Embryonic facial prominence (tissue), 1 donor: ENCODE data around the gene ENPP1.

Source experiments
- DNase-seq: peaks from one replicate; pipeline ENCODE4 v3.0.0-alpha.2; 2016; ENCODE audit errors: extremely low spot score

ENPP1 gene

DNA sequence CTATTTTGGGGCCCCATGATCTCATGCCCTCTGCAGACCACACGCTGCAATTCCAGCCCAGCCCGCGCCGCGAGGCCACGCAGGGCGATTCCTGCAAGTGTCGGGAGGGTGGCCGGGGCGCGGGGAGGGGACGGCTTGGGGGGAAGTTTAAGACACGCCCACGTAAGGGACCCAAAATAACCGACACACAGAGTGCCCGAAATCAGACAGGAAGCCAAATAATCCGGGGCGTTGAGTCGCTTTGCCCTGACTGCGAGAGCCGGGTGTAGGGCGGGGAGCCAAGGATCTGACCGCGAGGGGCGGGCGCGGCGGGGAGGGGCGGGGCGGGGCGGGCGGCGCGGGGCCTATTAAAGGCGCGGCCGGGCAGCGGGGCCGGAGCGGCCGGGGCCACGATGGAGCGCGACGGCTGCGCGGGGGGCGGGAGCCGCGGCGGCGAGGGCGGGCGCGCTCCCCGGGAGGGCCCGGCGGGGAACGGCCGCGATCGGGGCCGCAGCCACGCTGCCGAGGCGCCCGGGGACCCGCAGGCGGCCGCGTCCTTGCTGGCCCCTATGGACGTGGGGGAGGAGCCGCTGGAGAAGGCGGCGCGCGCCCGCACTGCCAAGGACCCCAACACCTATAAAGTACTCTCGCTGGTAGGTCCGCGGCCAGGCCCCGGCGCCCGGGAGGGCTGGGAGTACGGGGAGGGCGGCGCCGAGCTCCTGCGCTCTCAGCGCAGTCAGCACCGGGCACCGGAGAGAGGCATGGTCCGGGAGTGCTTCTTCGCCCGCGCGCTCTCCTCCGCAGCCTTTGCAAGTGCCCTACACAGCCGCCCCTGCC, at the start of gene ENPP1:
Gene ENPP1 (plus strand): TSS at position 377 of the 816 bp plus-strand sequence. CDS start 16 bp downstream, at position 393.
- DNase-seq = peak; percentile 32

- no peak for DNase-seq
These were observed 48.9 kb upstream of the ENPP1 start for GRCh38 chr6:131758920-131759319.

DNA sequence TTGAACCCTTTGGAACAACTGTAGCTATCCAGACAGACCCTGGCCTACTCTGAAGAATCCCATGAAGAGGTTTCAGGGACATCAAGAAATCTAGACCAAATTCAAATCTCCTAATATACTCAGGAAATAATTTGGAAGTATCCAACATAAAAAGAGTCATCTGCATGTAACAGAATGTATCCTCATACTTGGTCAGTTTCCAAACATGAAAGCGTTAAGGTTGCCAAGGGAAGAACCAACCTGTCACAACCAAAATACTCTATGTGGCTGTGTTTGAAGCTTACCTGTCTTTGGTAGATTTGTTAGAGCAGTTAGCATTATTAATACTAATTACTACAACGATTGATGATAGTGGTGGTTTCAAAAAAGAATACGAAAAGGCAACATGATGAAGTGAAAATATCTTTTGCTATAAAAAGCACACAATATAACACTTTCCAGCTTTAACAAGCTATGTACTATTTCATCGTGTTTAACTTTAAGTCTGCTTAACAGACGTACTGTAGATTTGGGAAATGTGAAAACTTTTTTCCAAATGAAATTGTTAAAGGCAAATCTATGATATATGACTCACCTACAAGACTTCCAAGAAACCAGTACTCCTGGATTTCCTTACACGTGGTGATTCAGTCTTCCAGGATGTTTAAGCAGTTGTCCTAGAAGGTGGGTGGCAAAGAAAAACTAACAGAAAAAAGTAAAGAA, 46.6 kb upstream of the ENPP1 start:
- no peak for DNase-seq

DNA sequence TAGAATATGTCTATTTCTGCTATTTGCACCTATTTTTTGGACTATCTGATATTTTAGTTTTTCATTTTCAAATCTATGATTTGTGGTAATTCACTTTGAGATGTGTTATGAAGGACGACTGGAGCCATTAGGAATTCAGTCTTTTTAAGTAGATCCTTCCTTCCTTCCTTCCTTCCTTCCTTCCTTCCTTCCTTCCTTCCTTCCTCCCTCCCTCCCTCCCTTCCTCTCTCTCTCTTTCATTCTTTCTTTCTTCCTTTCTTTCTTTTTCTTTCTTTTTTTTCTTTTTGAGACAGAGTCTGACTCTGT, 46.1 kb upstream of the ENPP1 start:
- no peak for DNase-seq

DNA sequence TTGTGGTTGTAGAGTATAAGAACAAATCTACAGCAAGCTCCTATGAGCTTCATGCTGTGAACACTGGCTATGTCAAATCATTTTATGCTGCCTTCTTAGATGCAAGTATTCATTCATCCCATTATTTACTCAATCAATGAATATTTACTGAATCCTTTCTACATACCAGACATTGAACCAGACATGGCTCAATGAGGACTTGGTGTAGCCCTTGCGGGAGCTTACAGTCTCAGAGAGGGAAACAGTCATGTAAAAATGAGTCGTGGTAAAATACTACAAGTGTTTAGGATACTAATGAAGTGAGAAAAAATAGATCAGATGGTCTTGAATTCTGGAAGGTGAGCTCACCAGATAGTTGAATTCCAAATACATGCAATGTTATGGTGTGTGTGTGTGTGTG, 44.8 kb upstream of the ENPP1 start:
- no peak for DNase-seq

- no peak for DNase-seq
These were observed 44.1 kb upstream of the ENPP1 start for GRCh38 chr6:131763749-131764148.

DNA sequence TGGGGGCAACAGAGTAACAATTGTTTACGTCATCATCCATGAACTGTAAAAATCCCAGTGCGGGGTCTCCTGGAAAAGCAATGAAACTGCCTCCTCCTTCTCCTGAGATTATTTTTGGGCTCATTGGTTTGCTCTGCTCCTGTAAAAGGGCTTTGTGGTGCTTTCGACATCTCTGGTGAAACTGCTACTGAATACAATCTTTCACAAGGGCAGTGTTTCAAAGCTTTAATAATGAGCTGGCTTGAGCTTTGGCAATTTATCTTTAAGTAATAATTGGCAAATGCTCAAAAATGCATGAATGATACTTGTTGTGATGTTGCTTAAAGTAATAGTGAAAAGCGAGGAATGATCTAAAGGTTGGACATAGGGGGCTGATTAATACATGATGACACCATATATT, 43.5 kb upstream of the ENPP1 start:
- no peak for DNase-seq

- DNase-seq = no peak
These were observed 42.6 kb upstream of the ENPP1 start for GRCh38 chr6:131765081-131765803.

- DNase-seq = no peak
These were observed 42.0 kb upstream of the ENPP1 start for GRCh38 chr6:131765804-131766135.

GRCh38 chr6:131766631-131767030, 41.2 kb upstream of the ENPP1 start:
- no peak for DNase-seq

- no peak for DNase-seq
These were observed 38.9 kb upstream of the ENPP1 start for GRCh38 chr6:131768964-131769363.

- DNase-seq = no peak
These were observed 38.3 kb upstream of the ENPP1 start for GRCh38 chr6:131769385-131770141.

- no peak for DNase-seq
These were observed 37.0 kb upstream of the ENPP1 start for GRCh38 chr6:131770776-131771175.

DNA sequence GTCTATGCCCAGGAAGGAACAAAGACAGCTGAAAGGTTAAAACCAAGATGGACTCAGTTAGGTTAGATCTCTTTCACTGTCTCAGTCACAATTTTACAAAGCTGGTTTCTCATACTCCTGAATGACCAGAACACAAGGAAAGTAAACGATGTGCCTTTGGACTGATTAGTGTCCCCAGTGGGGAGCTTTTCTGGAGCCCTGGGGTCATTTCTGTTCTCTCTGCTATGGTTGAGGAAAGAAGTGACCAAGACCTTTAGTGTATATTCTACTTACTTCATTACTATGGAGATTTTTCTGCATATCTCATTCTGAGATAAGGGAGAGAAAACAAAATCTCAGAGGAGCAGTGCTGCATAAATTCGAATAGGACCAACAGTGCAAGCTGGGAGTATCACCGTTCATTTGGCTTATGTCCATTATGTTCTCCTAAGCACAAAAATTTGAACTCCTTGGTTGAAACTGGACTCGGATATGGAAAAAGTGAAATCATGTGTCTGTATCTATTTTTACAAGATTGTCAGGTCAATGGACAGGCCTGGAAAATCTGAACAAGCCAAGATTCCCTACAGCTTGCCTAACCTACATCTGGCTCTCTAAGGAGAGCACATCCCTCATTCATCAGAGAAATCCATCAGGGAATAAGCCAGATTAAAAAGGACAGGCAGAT, 34.4 kb upstream of the ENPP1 start:
- no peak for DNase-seq

DNA sequence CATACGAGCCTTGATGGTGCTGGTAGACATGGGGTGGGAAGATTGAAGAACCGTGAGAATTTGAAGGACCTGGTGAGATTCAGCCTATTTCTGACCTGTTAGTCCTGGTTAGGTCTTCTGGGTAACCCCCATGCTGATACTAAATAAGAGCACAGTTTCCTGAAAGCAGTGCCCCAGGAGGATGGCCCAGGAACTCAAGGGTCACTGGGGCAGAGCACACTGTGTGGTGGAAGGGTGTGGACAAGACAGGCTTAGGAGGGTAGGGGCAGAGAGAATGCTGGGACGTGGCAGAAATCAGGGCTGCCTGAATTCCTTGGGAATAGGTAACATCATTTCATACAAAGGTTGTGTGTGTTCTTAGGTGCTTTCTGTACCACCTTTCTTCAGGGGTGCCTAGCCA, 31.9 kb upstream of the ENPP1 start:
- no peak for DNase-seq

- DNase-seq = no peak
These were observed 30.8 kb upstream of the ENPP1 start for GRCh38 chr6:131776985-131777384.

GRCh38 chr6:131778169-131778568, 29.7 kb upstream of the ENPP1 start:
- DNase-seq = no peak

- DNase-seq = no peak
These were observed 28.5 kb upstream of the ENPP1 start for GRCh38 chr6:131779304-131779703.

- DNase-seq = no peak
These were observed 27.2 kb upstream of the ENPP1 start for GRCh38 chr6:131780600-131780999.

- DNase-seq = no peak
These were observed 26.1 kb upstream of the ENPP1 start for GRCh38 chr6:131781687-131782086.

DNA sequence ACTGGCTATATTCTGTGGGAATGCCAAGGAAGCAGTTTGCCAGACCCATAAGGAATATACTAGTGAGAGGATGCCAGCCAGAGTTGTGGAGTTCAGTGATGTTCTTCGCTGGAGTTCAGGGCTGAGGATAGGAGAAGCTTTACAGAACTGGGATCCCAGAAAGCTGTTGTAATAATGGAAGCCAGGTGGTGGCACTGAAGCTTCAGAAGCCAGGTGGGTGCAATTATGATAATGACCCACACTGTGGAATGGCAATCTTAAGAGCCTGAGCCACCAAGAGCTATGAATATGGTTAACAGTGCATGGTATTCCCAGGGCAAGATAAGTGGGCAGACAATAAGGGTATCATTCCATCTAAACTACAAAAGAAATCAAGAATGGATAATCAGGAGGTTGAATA, 25.1 kb upstream of the ENPP1 start:
- DNase-seq = no peak

- DNase-seq = no peak
These were observed 23.3 kb upstream of the ENPP1 start for GRCh38 chr6:131784561-131784960.
